OCI-LY1 (cell line): ENCODE measurements around the gene RAD51B.

ENCODE experiments used
- H2AFZ ChIP-seq: fragments of 200-600 bp; sonication (generic), shearing (Covaris generic); 2 replicates; pipeline ENCODE4 v1.6.0; 2014; ENCODE audit warnings: antibody characterized with exemption, mild to moderate bottlenecking, low read length
- H3F3A ChIP-seq: fragments of 200-600 bp; sonication (generic), shearing (Covaris generic); 2 replicates; pipeline ENCODE4 v1.6.0; 2014; ENCODE audit warnings: mild to moderate bottlenecking, antibody characterized with exemption, low read length, moderate library complexity; ENCODE audit not compliant: insufficient read depth
- H3K27ac ChIP-seq: fragments of 200-600 bp; sonication (generic); 2 replicates; pipeline ENCODE4 v1.5.1; 2014; ENCODE audit warnings: low read length, mixed run types, mild to moderate bottlenecking, low read depth; ENCODE audit not compliant: poor library complexity, severe bottlenecking
- H3K27me3 ChIP-seq: fragments of 200-600 bp; sonication (generic); 2 replicates; pipeline ENCODE4 v1.6.0; 2014; ENCODE audit warnings: antibody characterized with exemption, mild to moderate bottlenecking, low read length, moderate library complexity; ENCODE audit not compliant: insufficient read depth
- H3K36me3 ChIP-seq: fragments of 200-600 bp; sonication (generic); 2 replicates; pipeline ENCODE4 v1.6.1; 2014; ENCODE audit warnings: mild to moderate bottlenecking, antibody characterized with exemption, low read length, moderate library complexity, mixed read lengths; ENCODE audit not compliant: insufficient read depth
- H3K4me1 ChIP-seq: fragments of 200-600 bp; sonication (generic); 2 replicates; pipeline ENCODE4 v1.5.1; 2014; ENCODE audit warnings: mild to moderate bottlenecking, low read length, moderate library complexity; ENCODE audit not compliant: insufficient read depth, severe bottlenecking
- H3K4me2 ChIP-seq: fragments of 200-600 bp; sonication (generic), shearing (Covaris generic); 2 replicates; pipeline ENCODE4 v1.6.1; 2014; ENCODE audit warnings: low read length
- H3K4me3 ChIP-seq: fragments of 200-600 bp; sonication (generic); 2 replicates; pipeline ENCODE4 v1.5.1; 2014; ENCODE audit warnings: low read length, low read depth, mild to moderate bottlenecking, mixed read lengths; ENCODE audit not compliant: poor library complexity, severe bottlenecking
- H3K79me2 ChIP-seq: fragments of 200-600 bp; shearing (Covaris generic); 2 replicates; pipeline ENCODE4 v1.6.1; 2016; ENCODE audit warnings: mixed run types, low read length, mixed read lengths; ENCODE audit not compliant: insufficient read depth
- H3K9ac ChIP-seq: fragments of 200-600 bp; sonication (generic), shearing (Covaris generic); 2 replicates; pipeline ENCODE4 v1.6.1; 2014; ENCODE audit warnings: mild to moderate bottlenecking, low read length, mixed read lengths
- H3K9me2 ChIP-seq: fragments of 200-600 bp; sonication (generic), shearing (Covaris generic); 2 replicates; pipeline ENCODE4 v1.6.1; 2014; ENCODE audit warnings: low read depth, mild to moderate bottlenecking, low read length, mixed read lengths
- H3K9me3 ChIP-seq: fragments of 200-600 bp; shearing (Covaris generic); 2 replicates; pipeline ENCODE4 v1.6.1; 2014; ENCODE audit warnings: low read length, mixed read lengths
- H4K20me1 ChIP-seq: fragments of 200-600 bp; sonication (generic), shearing (Covaris generic); 2 replicates; pipeline ENCODE4 v1.6.0; 2016; ENCODE audit warnings: mild to moderate bottlenecking, low read length; ENCODE audit not compliant: insufficient read depth
- CTCF ChIP-seq: fragments of 200-600 bp; sonication (generic), shearing (Covaris generic); IDR thresholded peaks from 2 replicates; pipeline ENCODE4 v1.5.1; 2017; ENCODE audit warnings: mild to moderate bottlenecking, antibody characterized with exemption, low read length, moderate library complexity, mixed read lengths
- EZH2 ChIP-seq: fragments of 200-600 bp; sonication (generic), shearing (Covaris generic); IDR thresholded peaks from 2 replicates; pipeline ENCODE4 v1.8.0; 2017; ENCODE audit warnings: borderline replicate concordance, mixed run types, mild to moderate bottlenecking, antibody characterized with exemption, low read length, moderate library complexity, mixed read lengths

Gene RAD51B

GRCh38 chr14:67820428-67820971 lies 921 bp downstream of the RAD51B start:
- Histone ChIP-seq H3K79me2 (peaks cover 5% of the 10 kb centered on the region), H3K4me1 (peaks cover 34% of the 10 kb centered on the region), H3K4me2 (peak overlapping the region; percentile 99), H3K36me3 (peaks cover 15% of the 10 kb centered on the region), H3K27me3 (no peaks in the 10 kb centered on the region), H3K27ac (peak overlapping the region; percentile 50), H3K4me3 (peak overlapping the region; percentile 98), H3F3A (no peaks in the 10 kb centered on the region), H3K9ac (peak overlapping the region; percentile 92), H2AFZ (peak overlapping the region; percentile 76; the same call in 1 of the 2 replicates), H4K20me1 (no peaks in the 10 kb centered on the region), H3K9me3 (no peaks in the 10 kb centered on the region), H3K9me2 (no peaks in the 10 kb centered on the region)
- TF ChIP-seq CTCF: no peak
- no peak for TF ChIP-seq EZH2

GRCh38 chr14:67821121-67821520 lies 1.5 kb downstream of the RAD51B start:
- Histone ChIP-seq H3K27ac (peak overlapping the region; percentile 50), H2AFZ (peak overlapping the region; percentile 76; the same call in 1 of the 2 replicates), H3K9ac (peak overlapping the region; percentile 92), H3K79me2 (peaks cover 5% of the 10 kb centered on the region), H4K20me1 (no peaks in the 10 kb centered on the region), H3K9me3 (no peaks in the 10 kb centered on the region), H3K9me2 (no peaks in the 10 kb centered on the region), H3F3A (no peaks in the 10 kb centered on the region), H3K4me2 (peak overlapping the region; percentile 99), H3K4me3 (peak overlapping the region; percentile 98), H3K36me3 (peaks cover 22% of the 10 kb centered on the region), H3K27me3 (no peaks in the 10 kb centered on the region), H3K4me1 (peaks cover 29% of the 10 kb centered on the region)
- no peak for TF ChIP-seq CTCF
- TF ChIP-seq EZH2: no peak

DNA sequence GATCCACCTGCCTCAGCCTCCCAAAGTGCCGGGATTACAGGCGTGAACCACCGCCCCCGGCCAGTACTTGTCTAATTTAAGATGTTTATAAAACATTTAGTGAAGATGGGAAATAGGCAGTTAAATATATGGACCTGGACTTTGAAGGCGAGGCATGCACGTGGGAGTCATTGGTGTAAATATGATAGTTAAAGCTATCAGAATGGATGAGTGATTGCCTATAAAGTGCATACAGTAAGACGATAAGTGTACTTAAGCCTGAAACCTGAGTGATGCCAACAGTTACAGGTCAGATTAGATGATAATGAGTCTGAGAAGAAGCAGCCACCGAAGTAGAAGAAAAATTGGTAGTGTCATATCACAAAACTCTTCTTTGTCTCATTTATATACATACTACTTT lies 11.5 kb downstream of the RAD51B start:
- Histone ChIP-seq H2AFZ (no peak overlapping the region), H3F3A (no peaks in the 10 kb centered on the region), H3K36me3 (peaks cover 36% of the 10 kb centered on the region), H3K9ac (no peak overlapping the region), H3K4me1 (no peaks in the 10 kb centered on the region), H3K27ac (no peak overlapping the region), H3K79me2 (no peaks in the 10 kb centered on the region), H3K9me2 (no peaks in the 10 kb centered on the region), H3K4me2 (no peak overlapping the region), H4K20me1 (no peaks in the 10 kb centered on the region), H3K27me3 (no peaks in the 10 kb centered on the region), H3K9me3 (peaks cover 4% of the 10 kb centered on the region; the same call in 1 of the 2 replicates), H3K4me3 (no peak overlapping the region)
- no peak for TF ChIP-seq EZH2
- no peak for TF ChIP-seq CTCF
